ENCODE measurements around the gene NENF. TPM values are rescaled to one million over a fixed set of nuclear protein-coding genes. Genes with fewer than 3 reads are reported as not detected.

Gene NENF
- total RNA-seq, 2 donors from 2014 or later: 56.8 to 134 TPM

DNA sequence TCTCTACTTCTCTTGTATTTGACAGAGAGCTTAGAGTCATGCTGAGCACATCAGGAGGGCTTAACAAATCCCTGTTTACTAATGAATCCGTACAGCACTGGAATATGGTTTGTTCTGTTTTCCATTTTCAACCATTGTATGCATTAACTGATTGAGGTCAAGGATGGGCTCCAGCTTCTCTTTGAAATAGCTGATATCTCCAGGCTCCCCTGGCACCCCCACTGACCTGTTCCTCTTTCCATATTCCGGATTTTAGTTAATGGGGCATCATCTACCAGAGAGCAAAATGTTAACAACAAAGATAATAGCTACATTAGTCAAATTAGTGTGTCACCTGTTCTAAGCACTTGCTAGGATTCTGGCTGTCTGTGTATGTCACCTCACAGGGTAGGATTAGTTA lies 57.6 kb downstream of the NENF start:
- peaks cover 0 to 6% of the 10 kb centered on the region in 2 donors for H3K4me1 ChIP-seq
- TF ChIP-seq, protein P1, sequence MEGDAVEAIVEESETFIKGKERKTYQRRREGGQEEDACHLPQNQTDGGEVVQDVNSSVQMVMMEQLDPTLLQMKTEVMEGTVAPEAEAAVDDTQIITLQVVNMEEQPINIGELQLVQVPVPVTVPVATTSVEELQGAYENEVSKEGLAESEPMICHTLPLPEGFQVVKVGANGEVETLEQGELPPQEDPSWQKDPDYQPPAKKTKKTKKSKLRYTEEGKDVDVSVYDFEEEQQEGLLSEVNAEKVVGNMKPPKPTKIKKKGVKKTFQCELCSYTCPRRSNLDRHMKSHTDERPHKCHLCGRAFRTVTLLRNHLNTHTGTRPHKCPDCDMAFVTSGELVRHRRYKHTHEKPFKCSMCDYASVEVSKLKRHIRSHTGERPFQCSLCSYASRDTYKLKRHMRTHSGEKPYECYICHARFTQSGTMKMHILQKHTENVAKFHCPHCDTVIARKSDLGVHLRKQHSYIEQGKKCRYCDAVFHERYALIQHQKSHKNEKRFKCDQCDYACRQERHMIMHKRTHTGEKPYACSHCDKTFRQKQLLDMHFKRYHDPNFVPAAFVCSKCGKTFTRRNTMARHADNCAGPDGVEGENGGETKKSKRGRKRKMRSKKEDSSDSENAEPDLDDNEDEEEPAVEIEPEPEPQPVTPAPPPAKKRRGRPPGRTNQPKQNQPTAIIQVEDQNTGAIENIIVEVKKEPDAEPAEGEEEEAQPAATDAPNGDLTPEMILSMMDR (IDR thresholded peaks at IDR 0.05): no peak
- no peak for DNase-seq (ENCODE audit: low spot score)
- no peaks in the 10 kb centered on the region for H3K27me3 ChIP-seq
- no peak overlapping the region for H3K27ac ChIP-seq
- H3K9me3 ChIP-seq: no peaks in the 10 kb centered on the region
- H3K36me3 ChIP-seq: no peaks in the 10 kb centered on the region
- no peak overlapping the region for H3K4me3 ChIP-seq

DNA sequence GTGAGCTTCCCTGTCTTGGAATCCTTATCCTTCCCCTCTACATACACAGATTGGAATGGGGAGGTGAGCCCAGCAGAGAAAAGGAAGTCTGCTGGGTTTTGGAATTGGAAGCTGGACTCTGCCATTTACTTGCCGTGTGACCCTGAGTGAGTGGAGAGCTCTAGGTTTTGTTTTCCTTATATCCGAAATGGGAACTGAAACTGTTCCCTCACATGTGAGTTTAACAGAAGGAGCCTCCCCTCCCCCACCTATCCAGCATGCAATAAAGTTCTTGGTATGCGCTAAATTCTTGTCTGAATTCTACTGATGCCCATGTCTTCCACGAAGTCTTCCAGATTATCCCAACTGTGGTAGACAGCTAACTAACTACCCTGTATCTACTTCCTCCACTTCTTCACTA lies 58.7 kb downstream of the NENF start:
- no peaks in the 10 kb centered on the region for H3K27me3 ChIP-seq
- no peak for DNase-seq (ENCODE audit: low spot score)
- H3K27ac ChIP-seq: no peak overlapping the region
- H3K4me3 ChIP-seq: no peak overlapping the region
- peaks cover 0 to 6% of the 10 kb centered on the region in 2 donors for H3K4me1 ChIP-seq
- H3K36me3 ChIP-seq: no peaks in the 10 kb centered on the region
- no peaks in the 10 kb centered on the region for H3K9me3 ChIP-seq
- TF ChIP-seq, protein P1 (IDR thresholded peaks at IDR 0.05): no peak

Other genes starting within 250 kb of the NENF start
- gene PPP2R5A, start 147.5 kb upstream of the NENF start, total RNA-seq: 10 to 100 TPM; 48.8 to 81.5 TPM
- 1 to 10 TPM; 2.2 to 3.6 TPM for gene PACC1, start 18.0 kb upstream of the NENF start, total RNA-seq
- gene ATF3, start 175.8 kb downstream of the NENF start, total RNA-seq: 10 to 100 TPM; 12.6 to 27.6 TPM